Smooth muscle cell (in vitro differentiated cells): Measurements from ENCODE around the gene TMEM129. TPM values are rescaled to one million over a fixed set of nuclear protein-coding genes. Genes with fewer than 3 reads are reported as not detected.

Source experiments
- DNase-seq: peaks from one replicate; lab custom pipeline; 2025; ENCODE audit not compliant: unreplicated experiment; lab: John Stamatoyannopoulos, UW
- H2AFZ ChIP-seq: fragments of 200-600 bp; sonication (generic); 2 replicates; pipeline ENCODE4 v1.6.0; 2016; ENCODE audit warnings: antibody characterized with exemption, low read depth, mild to moderate bottlenecking
- H3F3A ChIP-seq: fragments of 200-600 bp; sonication (generic); 2 replicates; pipeline ENCODE4 v1.6.0; 2017; ENCODE audit warnings: antibody characterized with exemption, low read depth
- H3K27ac ChIP-seq: fragments of 200-600 bp; sonication (generic); 2 replicates; pipeline ENCODE4 v1.5.1; 2016; ENCODE audit warnings: low read depth, mild to moderate bottlenecking
- H3K27me3 ChIP-seq: fragments of 200-600 bp; sonication (generic); 2 replicates; pipeline ENCODE4 v1.6.1; 2016; ENCODE audit warnings: low read depth, mild to moderate bottlenecking
- H3K36me3 ChIP-seq: fragments of 200-600 bp; sonication (generic); 2 replicates; pipeline ENCODE4 v1.5.1; 2016; ENCODE audit warnings: low read depth
- H3K4me1 ChIP-seq: fragments of 200-600 bp; sonication (generic); 2 replicates; pipeline ENCODE4 v1.5.1; 2016; ENCODE audit warnings: low read depth
- H3K4me2 ChIP-seq: fragments of 200-600 bp; sonication (generic); 2 replicates; pipeline ENCODE4 v1.6.0; 2016; ENCODE audit warnings: mild to moderate bottlenecking
- H3K4me3 ChIP-seq: fragments of 200-600 bp; sonication (generic); 2 replicates; pipeline ENCODE4 v1.5.1; 2016; ENCODE audit warnings: mild to moderate bottlenecking
- H3K79me2 ChIP-seq: fragments of 200-600 bp; sonication (generic); 2 replicates; pipeline ENCODE4 v1.6.0; 2016; ENCODE audit warnings: low read depth, mild to moderate bottlenecking
- H3K9ac ChIP-seq: fragments of 200-600 bp; sonication (generic); 2 replicates; pipeline ENCODE4 v1.6.0; 2016; ENCODE audit warnings: low read depth
- H3K9me3 ChIP-seq: fragments of 200-600 bp; sonication (generic); replicated peaks from 2 replicates; pipeline ENCODE4 v1.5.1; 2016; ENCODE audit warnings: low read depth
- H4K20me1 ChIP-seq: fragments of 200-600 bp; sonication (generic); 2 replicates; pipeline ENCODE4 v1.6.0; 2016; ENCODE audit warnings: low read depth
- CTCF ChIP-seq: fragments of 200-600 bp; sonication (generic); IDR thresholded peaks from 2 replicates; pipeline ENCODE4 v1.5.1; 2017; ENCODE audit warnings: borderline replicate concordance, mild to moderate bottlenecking, antibody characterized with exemption; ENCODE audit not compliant: insufficient read depth, poor library complexity, severe bottlenecking
- WGBS: methylation state at CpG from one replicate; pipeline ENCODE4 v1.1.7; 2016; ENCODE audit warnings: low lambda C conversion rate; 5-methylcytosine and 5-hydroxymethylcytosine counted together
- polyA plus RNA-seq: library from polyadenylated mRNA; unstranded; fragments of >200 nt; fragmentation: Nextera tagmentation; extraction: Ambion mirVana; gene quantifications from 2 replicates; pipeline ENCODE4 v1.2.1, GENCODE V29; 2016
- total RNA-seq: library from RNA; depleted of rRNA; stranded (reverse); fragments of >200 nt; gene quantifications from 2 replicates; pipeline ENCODE4 v1.2.3, GENCODE V29; 2014

The TMEM129 gene
- total and polyA plus RNA-seq, 2 experiments from 2014 or later, result 30.4 to 50.5 TPM

GRCh38 chr4:1725521-1725920 lies 4.4 kb upstream of the TMEM129 start:
- Histone ChIP-seq H3K4me2 (no peak overlapping the region), H2AFZ (no peak overlapping the region), H3K27me3 (no peaks in the 10 kb centered on the region), H3K79me2 (peaks cover 26% of the 10 kb centered on the region), H3K27ac (no peak overlapping the region), H3K9me3 (no peaks in the 10 kb centered on the region), H3K4me3 (no peak overlapping the region), H3K4me1 (no peaks in the 10 kb centered on the region), H4K20me1 (no peaks in the 10 kb centered on the region), H3K9ac (no peak overlapping the region), H3K36me3 (no peaks in the 10 kb centered on the region), H3F3A (no peaks in the 10 kb centered on the region)
- 91% methylated on average over 10 of the region's 10 CpGs for WGBS
- no peak for DNase-seq
- TF ChIP-seq CTCF, result no peak

- no peak for DNase-seq
- Histone ChIP-seq H4K20me1 (peaks cover 7% of the 10 kb centered on the region), H3K36me3 (no peaks in the 10 kb centered on the region), H3K9me3 (no peaks in the 10 kb centered on the region), H3K9ac (no peak overlapping the region), H2AFZ (no peak overlapping the region), H3K27me3 (no peaks in the 10 kb centered on the region), H3F3A (no peaks in the 10 kb centered on the region), H3K4me3 (no peak overlapping the region), H3K79me2 (peaks cover 47% of the 10 kb centered on the region), H3K4me2 (peak overlapping the region; percentile 99), H3K4me1 (peaks cover 8% of the 10 kb centered on the region), H3K27ac (no peak overlapping the region)
- 80% methylated on average over 12 of the region's 12 CpGs for WGBS
- TF ChIP-seq CTCF, result no peak
These were observed 2.1 kb upstream of the TMEM129 start for GRCh38 chr4:1723131-1723801.

GRCh38 chr4:1722551-1723118 lies 1.5 kb upstream of the TMEM129 start:
- H3K36me3 ChIP-seq, result no peaks in the 10 kb centered on the region
- H4K20me1 ChIP-seq, result peaks cover 7% of the 10 kb centered on the region
- no peak for TF ChIP-seq CTCF
- no peak for DNase-seq
- no peak overlapping the region for H3K9ac ChIP-seq
- 58% methylated on average over 18 of the region's 18 CpGs for WGBS
- H3K9me3 ChIP-seq, result no peaks in the 10 kb centered on the region
- no peak overlapping the region for H3K27ac ChIP-seq
- H2AFZ ChIP-seq, result no peak overlapping the region
- H3K4me1 ChIP-seq, result peaks cover 8% of the 10 kb centered on the region
- H3K79me2 ChIP-seq, result peaks cover 49% of the 10 kb centered on the region
- H3K4me2 ChIP-seq, result peak overlapping the region; percentile 99
- H3K4me3 ChIP-seq, result peak overlapping the region; percentile 84
- H3K27me3 ChIP-seq, result no peaks in the 10 kb centered on the region
- H3F3A ChIP-seq, result no peaks in the 10 kb centered on the region
